DLD1 (cell line): ENCODE measurements around the gene XPR1.
"Not testable (repeated sequence)": the region's sequence is repeated elsewhere in the genome, so short reads cannot be mapped to it uniquely, and the experiment has no call there.

Source experiments
- in situ Hi-C: cut with HindIII; loops from 2 replicates; pipeline ENCODE4 v1.10.0; 2017; ENCODE audit warnings: low sequenced_read_pairs

XPR1 gene

GRCh38 chr1:180710746-180711145 is 78.9 kb downstream of the XPR1 start:
- in situ Hi-C loops: not testable (repeated sequence)

GRCh38 chr1:180711260-180711659 is 79.4 kb downstream of the XPR1 start:
- in situ Hi-C loops: not testable (repeated sequence)

- in situ Hi-C loops: no loop called here
These were observed 88.9 kb downstream of the XPR1 start for GRCh38 chr1:180720753-180721152.

GRCh38 chr1:180722586-180722985 is 90.8 kb downstream of the XPR1 start:
- in situ Hi-C loops: no loop called here

- in situ Hi-C loops: no loop called here
These were observed 92.2 kb downstream of the XPR1 start for GRCh38 chr1:180724055-180724454.

GRCh38 chr1:180726024-180726423 is 94.2 kb downstream of the XPR1 start:
- in situ Hi-C loops: not testable (repeated sequence)

- in situ Hi-C loops: not testable (repeated sequence)
These were observed 95.9 kb downstream of the XPR1 start for GRCh38 chr1:180727751-180728150.

- in situ Hi-C loops: no loop called here
These were observed 96.8 kb downstream of the XPR1 start for GRCh38 chr1:180728472-180729106.

GRCh38 chr1:180731131-180731530 is 99.3 kb downstream of the XPR1 start:
- in situ Hi-C loops: no loop called here

GRCh38 chr1:180732866-180733265 is 101.0 kb downstream of the XPR1 start:
- in situ Hi-C loops: no loop called here

GRCh38 chr1:180734366-180734765 is 102.5 kb downstream of the XPR1 start:
- in situ Hi-C loops: no loop called here

- in situ Hi-C loops: no loop called here
These were observed 110.8 kb downstream of the XPR1 start for GRCh38 chr1:180742663-180743062.

GRCh38 chr1:180743868-180744267 is 112.0 kb downstream of the XPR1 start:
- in situ Hi-C loops: no loop called here

GRCh38 chr1:180745098-180745497 is 113.3 kb downstream of the XPR1 start:
- in situ Hi-C loops: no loop called here

GRCh38 chr1:180751921-180752320 is 120.1 kb downstream of the XPR1 start:
- in situ Hi-C loops: no loop called here

- in situ Hi-C loops: no loop called here
These were observed 122.6 kb downstream of the XPR1 start for GRCh38 chr1:180754453-180754852.

GRCh38 chr1:180757657-180758056 is 125.8 kb downstream of the XPR1 start:
- in situ Hi-C loops: no loop called here

- in situ Hi-C loops: no loop called here
These were observed 131.0 kb downstream of the XPR1 start for GRCh38 chr1:180762796-180763195.

- in situ Hi-C loops: no loop called here
These were observed 133.3 kb downstream of the XPR1 start for GRCh38 chr1:180765151-180765550.

- in situ Hi-C loops: no loop called here
These were observed 138.1 kb downstream of the XPR1 start for GRCh38 chr1:180769889-180770288.

- in situ Hi-C loops: no loop called here
These were observed 141.5 kb downstream of the XPR1 start for GRCh38 chr1:180773210-180773865.

GRCh38 chr1:180775801-180776200 is 144.0 kb downstream of the XPR1 start:
- in situ Hi-C loops: no loop called here
